ENCODE measurements around the gene IGSF10.

DNA sequence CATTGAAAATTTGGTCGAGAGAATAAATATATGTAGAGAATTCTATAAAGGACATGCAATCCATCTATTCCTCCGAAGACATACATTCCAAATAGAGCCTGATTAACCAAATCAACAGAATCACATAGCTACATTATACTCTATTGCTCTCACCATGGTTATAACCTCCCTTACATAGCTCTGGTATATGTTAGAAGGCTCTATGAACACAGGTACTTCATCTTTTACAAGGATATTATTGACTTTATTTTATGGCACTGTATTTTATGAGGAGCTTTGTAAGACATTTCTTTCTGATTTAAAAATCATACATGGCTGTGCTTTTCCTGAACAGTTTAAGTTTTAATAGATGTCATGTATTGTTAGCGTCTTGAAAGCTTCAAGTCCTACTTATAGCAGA is 4.8 kb downstream of the IGSF10 start:
- TF ChIP-seq POLR2A (IDR thresholded peaks at IDR 0.05; ENCODE audit: low read length) (no peak), GATA1 (IDR thresholded peaks at IDR 0.05; ENCODE audit: low read depth, low read length) (no peak)

Measured in erythroblast (primary cell).